Measurements from ENCODE around the gene EPOP. TPM values are rescaled to one million over a fixed set of nuclear protein-coding genes. Genes with fewer than 3 reads are reported as not detected.

EPOP gene
- total RNA-seq, 1 experiment from 2014 or later, result 8.4 TPM

DNA sequence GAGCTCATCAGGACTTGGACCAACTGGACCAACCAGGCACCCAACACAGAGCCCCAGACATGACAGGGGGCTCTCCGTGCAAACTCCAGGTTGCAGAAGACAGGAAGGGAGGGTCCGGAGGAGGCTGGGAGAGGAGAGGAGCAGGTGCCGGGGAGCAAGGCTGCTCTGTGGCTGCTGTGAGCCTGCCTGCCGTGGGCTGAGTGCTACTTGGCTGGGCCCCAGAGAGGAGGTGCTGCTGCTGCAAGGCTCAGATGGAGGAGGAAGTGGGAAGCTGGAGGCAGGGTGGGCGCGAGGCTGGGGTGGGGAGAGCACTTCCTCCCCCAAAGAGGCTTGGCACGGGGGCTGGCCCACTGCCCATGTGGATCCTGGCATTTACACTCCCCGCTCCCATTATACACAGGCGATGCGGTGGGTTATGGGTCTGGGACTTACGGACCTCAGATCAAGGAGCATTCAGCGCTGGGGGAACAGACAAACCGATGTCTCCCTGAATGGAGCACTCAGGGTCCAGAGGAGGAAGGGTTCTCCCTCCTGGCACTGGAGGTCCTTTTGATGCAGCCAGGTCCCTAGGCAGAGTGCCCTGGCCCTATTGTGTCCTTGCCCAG is 15.9 kb downstream of the EPOP start:
- no peaks in the 10 kb centered on the region for H3K4me1 ChIP-seq (replicated peaks; ENCODE audit: insufficient read depth)
- TF ChIP-seq, protein P1, sequence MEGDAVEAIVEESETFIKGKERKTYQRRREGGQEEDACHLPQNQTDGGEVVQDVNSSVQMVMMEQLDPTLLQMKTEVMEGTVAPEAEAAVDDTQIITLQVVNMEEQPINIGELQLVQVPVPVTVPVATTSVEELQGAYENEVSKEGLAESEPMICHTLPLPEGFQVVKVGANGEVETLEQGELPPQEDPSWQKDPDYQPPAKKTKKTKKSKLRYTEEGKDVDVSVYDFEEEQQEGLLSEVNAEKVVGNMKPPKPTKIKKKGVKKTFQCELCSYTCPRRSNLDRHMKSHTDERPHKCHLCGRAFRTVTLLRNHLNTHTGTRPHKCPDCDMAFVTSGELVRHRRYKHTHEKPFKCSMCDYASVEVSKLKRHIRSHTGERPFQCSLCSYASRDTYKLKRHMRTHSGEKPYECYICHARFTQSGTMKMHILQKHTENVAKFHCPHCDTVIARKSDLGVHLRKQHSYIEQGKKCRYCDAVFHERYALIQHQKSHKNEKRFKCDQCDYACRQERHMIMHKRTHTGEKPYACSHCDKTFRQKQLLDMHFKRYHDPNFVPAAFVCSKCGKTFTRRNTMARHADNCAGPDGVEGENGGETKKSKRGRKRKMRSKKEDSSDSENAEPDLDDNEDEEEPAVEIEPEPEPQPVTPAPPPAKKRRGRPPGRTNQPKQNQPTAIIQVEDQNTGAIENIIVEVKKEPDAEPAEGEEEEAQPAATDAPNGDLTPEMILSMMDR (conservative IDR thresholded peaks at IDR 0.05), result no peak
- TF ChIP-seq EZH2 (IDR thresholded peaks at IDR 0.05; ENCODE audit: low read depth), result no peak
- intact Hi-C loops (cut with micrococcal nuclease; ENCODE audit: unreplicated experiment), result no loop called here
- no peaks in the 10 kb centered on the region for H3K79me2 ChIP-seq (ENCODE audit: low read depth)
- 0 out of 2 replicates have a peak, but pooled peaks cover 8% of the 10 kb centered on the region for H3F3A ChIP-seq (ENCODE audit: insufficient read depth, low read depth)
- H2AFZ ChIP-seq, result no peak overlapping the region
- H3K9me3 ChIP-seq (ENCODE audit: insufficient read depth, low read depth), result no peaks in the 10 kb centered on the region
- H3K4me2 ChIP-seq, result no peak overlapping the region
- ChIA-PET POLR2A (ENCODE audit: unreplicated experiment) (interaction anchor here (0.6 kb wide), 1 partner anchor 71 kb away, joined by 8 read pairs; no protein-coding TSS in a partner anchor), CTCF (interaction anchor here (0.5 kb wide), 1 partner anchor 692 kb away, joined by 4 read pairs; no protein-coding TSS in a partner anchor)
- H3K27ac ChIP-seq, result no peak overlapping the region
- H3K4me3 ChIP-seq, result no peak overlapping the region
- no peak for DNase-seq
- no peaks in the 10 kb centered on the region for H4K20me1 ChIP-seq (ENCODE audit: insufficient read depth)
- no peaks in the 10 kb centered on the region for H3K27me3 ChIP-seq (ENCODE audit: insufficient read depth, low read depth)
- no peaks in the 10 kb centered on the region for H3K36me3 ChIP-seq (ENCODE audit: low read depth)
- BruUV-seq (replicated peaks), result no TSS peak
- H3K9me2 ChIP-seq (ENCODE audit: insufficient read depth), result no peaks in the 10 kb centered on the region

DNA sequence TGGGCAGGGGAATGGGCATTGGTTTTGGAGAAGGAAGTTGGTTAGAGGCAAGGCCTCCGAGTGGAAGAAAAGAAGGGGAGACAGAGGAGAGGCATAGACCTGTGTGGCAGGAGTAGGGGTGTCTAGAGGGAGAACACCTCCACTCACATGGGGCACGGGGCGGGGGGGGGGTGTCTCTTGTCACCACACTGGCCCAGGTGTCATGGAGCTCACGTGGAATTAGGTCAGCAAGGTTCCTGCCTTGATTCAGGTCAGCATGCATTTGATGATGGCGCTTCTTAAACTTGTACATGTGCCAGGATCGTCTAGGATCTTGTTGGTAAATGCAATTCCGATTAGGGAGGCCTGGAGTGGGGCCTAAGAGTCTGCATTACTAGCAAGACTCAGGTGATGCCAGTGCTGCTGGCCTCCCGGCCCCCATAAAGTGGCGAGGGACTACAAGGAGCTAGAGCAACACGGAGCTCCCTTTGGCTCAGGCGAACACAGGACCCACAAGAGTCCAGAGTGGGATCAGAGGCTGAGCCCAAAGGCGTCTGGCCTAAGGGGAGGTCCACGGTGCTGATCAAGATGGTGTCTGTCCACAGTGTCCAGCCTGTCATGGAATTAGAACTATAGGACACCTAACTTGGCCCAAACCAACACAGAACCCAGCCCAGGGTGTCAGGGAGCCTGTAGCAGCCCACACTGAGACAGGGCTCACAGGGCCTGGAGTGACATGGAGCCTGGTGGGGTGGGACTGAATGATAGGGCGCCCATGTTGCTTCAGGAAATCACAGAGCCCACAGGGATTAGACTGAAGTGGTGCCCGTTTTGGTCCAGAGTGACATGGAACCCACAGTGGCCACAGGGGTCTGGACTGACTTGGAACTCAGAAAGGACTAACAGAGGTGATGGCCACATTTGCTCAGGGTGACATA is 16.7 kb downstream of the EPOP start:
- BruUV-seq (replicated peaks), result no TSS peak
- H3K9me2 ChIP-seq (ENCODE audit: insufficient read depth), result no peaks in the 10 kb centered on the region
- no peaks in the 10 kb centered on the region for H3K9me3 ChIP-seq (ENCODE audit: insufficient read depth, low read depth)
- no peaks in the 10 kb centered on the region for H3K27me3 ChIP-seq (ENCODE audit: insufficient read depth, low read depth)
- CTCF ChIA-PET, result interaction anchor here (0.5 kb wide), 1 partner anchor 692 kb away, joined by 4 read pairs; no protein-coding TSS in a partner anchor
- no peak overlapping the region for H3K4me3 ChIP-seq
- no peak for DNase-seq
- POLR2A ChIA-PET (ENCODE audit: unreplicated experiment), result no interaction called here
- H3K79me2 ChIP-seq (ENCODE audit: low read depth), result no peaks in the 10 kb centered on the region
- intact Hi-C loops (cut with micrococcal nuclease; ENCODE audit: unreplicated experiment), result no loop called here
- no peak overlapping the region for H2AFZ ChIP-seq
- no peak for TF ChIP-seq EZH2 (IDR thresholded peaks at IDR 0.05; ENCODE audit: low read depth)
- TF ChIP-seq, protein P1 (conservative IDR thresholded peaks at IDR 0.05), result no peak
- H3K4me2 ChIP-seq, result no peak overlapping the region
- H3F3A ChIP-seq (ENCODE audit: insufficient read depth, low read depth), result 0 out of 2 replicates have a peak, but pooled peaks cover 8% of the 10 kb centered on the region
- no peaks in the 10 kb centered on the region for H3K36me3 ChIP-seq (ENCODE audit: low read depth)
- no peaks in the 10 kb centered on the region for H4K20me1 ChIP-seq (ENCODE audit: insufficient read depth)
- H3K27ac ChIP-seq, result no peak overlapping the region
- H3K4me1 ChIP-seq (replicated peaks; ENCODE audit: insufficient read depth), result no peaks in the 10 kb centered on the region

DNA sequence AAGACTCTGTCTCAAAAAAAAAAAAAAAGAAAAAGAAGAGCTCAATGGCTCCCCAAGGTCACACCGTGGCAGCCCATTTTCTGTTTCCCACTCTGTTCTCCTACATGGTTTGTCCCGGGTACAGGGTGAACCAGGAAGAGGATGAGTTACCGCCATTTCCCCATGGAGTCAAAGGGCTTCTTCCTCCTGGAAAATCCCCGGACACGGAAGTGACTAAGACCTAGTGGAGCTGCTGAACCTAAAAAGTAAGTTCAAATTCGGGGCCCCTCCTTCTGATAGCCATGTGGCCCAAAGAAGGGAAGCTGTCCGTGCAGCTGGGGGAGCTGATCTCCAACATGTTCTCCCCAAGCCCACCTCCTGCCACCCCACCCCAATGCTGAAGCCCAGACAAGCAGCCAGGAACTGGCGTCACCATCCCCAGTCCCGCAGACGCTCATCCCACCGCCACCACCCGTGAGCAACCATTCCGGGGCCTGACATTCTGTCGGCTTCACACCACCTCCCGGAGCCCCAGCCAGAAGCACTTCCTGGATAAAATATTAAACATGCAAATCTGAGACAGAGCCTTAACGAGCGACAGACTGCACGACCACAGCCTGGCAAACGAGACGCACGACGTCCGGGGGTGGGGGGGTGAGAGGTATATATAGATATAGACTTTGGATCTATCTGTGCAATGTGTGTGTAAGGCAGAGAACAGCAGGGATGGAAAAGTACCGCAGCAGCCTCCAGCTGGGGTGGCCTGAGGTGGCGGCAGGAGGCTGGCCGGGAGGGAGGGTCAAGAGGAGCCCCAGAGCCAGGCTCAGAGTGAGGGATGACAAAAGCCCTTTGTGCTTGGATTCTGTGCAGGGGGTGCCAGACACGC is 17.6 kb downstream of the EPOP start:
- H3K9me2 ChIP-seq (ENCODE audit: insufficient read depth), result no peaks in the 10 kb centered on the region
- H4K20me1 ChIP-seq (ENCODE audit: insufficient read depth), result no peaks in the 10 kb centered on the region
- CTCF ChIA-PET, result interaction anchor here (1.0 kb wide), 1 partner anchor 234 kb away, joined by 3 read pairs; no protein-coding TSS in a partner anchor
- no peak for DNase-seq
- no peaks in the 10 kb centered on the region for H3K79me2 ChIP-seq (ENCODE audit: low read depth)
- no peaks in the 10 kb centered on the region for H3K27me3 ChIP-seq (ENCODE audit: insufficient read depth, low read depth)
- POLR2A ChIA-PET (ENCODE audit: unreplicated experiment), result no interaction called here
- no peak overlapping the region for H3K4me2 ChIP-seq
- no peak overlapping the region for H2AFZ ChIP-seq
- no peak overlapping the region for H3K27ac ChIP-seq
- H3K4me3 ChIP-seq, result no peak overlapping the region
- H3K36me3 ChIP-seq (ENCODE audit: low read depth), result no peaks in the 10 kb centered on the region
- 0 out of 2 replicates have a peak, but pooled peaks cover 4% of the 10 kb centered on the region for H3F3A ChIP-seq (ENCODE audit: insufficient read depth, low read depth)
- TF ChIP-seq EZH2 (IDR thresholded peaks at IDR 0.05; ENCODE audit: low read depth), result no peak
- TF ChIP-seq, protein P1 (conservative IDR thresholded peaks at IDR 0.05), result no peak
- H3K4me1 ChIP-seq (replicated peaks; ENCODE audit: insufficient read depth), result no peaks in the 10 kb centered on the region
- intact Hi-C loops (cut with micrococcal nuclease; ENCODE audit: unreplicated experiment), result no loop called here
- BruUV-seq (replicated peaks), result no TSS peak
- no peaks in the 10 kb centered on the region for H3K9me3 ChIP-seq (ENCODE audit: insufficient read depth, low read depth)
